ENCODE measurements around the gene DDX19B. TPM values are rescaled to one million over a fixed set of nuclear protein-coding genes. Genes with fewer than 3 reads are reported as not detected.

The DDX19B gene
- total RNA-seq, 6 experiments from 2014 or later: 20.8 to 30.9 (median 26.7) TPM

- H3K27me3 Mint-ChIP-seq (ENCODE audit: insufficient read depth): 0 out of 2 replicates have a peak, but pooled peaks cover 3% of the 10 kb centered on the region
- no peak overlapping the region for H3K27ac Mint-ChIP-seq
- TF ChIP-seq CTCF (IDR thresholded peaks at IDR 0.05): no peak
- H3K36me3 Mint-ChIP-seq (ENCODE audit: low read depth): peaks cover 4% of the 10 kb centered on the region; the same call in 1 of the 2 replicates
- DNase-seq: no peak
- H3K9me3 Mint-ChIP-seq: no peaks in the 10 kb centered on the region
- no peak overlapping the region for H3K4me3 Mint-ChIP-seq
- H3K4me1 Mint-ChIP-seq (ENCODE audit: low read depth): peaks cover 25% of the 10 kb centered on the region
These were observed 4.5 kb upstream of the DDX19B start for GRCh38 chr16:70294385-70295025.

- H3K4me3 Mint-ChIP-seq: no peak overlapping the region
- DNase-seq: no peak
- H3K36me3 Mint-ChIP-seq (ENCODE audit: low read depth): peaks cover 15% of the 10 kb centered on the region
These were observed 3.4 kb upstream of the DDX19B start for GRCh38 chr16:70295634-70296033.

GRCh38 chr16:70301121-70301520 lies 2.1 kb downstream of the DDX19B start:
- Mint-ChIP-seq H3K4me1 (ENCODE audit: low read depth) (peaks cover 38% of the 10 kb centered on the region), H3K27me3 (ENCODE audit: insufficient read depth) (0 out of 2 replicates have a peak, but pooled peaks cover 3% of the 10 kb centered on the region), H3K27ac (no peak overlapping the region), H3K9me3 (peaks cover 24% of the 10 kb centered on the region), H3K36me3 (ENCODE audit: low read depth) (peaks cover 35% of the 10 kb centered on the region), H3K4me3 (no peak overlapping the region)
- no peak for TF ChIP-seq CTCF (IDR thresholded peaks at IDR 0.05)
- DNase-seq: no peak

More at GRCh38 chr16:70295634-70296033, 3.4 kb upstream of the DDX19B start:
- no peak for TF ChIP-seq CTCF (IDR thresholded peaks at IDR 0.05)
- Mint-ChIP-seq H3K9me3 (peaks cover 4% of the 10 kb centered on the region), H3K4me1 (ENCODE audit: low read depth) (peaks cover 28% of the 10 kb centered on the region), H3K27me3 (ENCODE audit: insufficient read depth) (0 out of 2 replicates have a peak, but pooled peaks cover 3% of the 10 kb centered on the region), H3K27ac (no peak overlapping the region)

- Mint-ChIP-seq H3K36me3 (ENCODE audit: low read depth) (peaks cover 35% of the 10 kb centered on the region), H3K4me3 (no peak overlapping the region), H3K27ac (no peak overlapping the region), H3K27me3 (ENCODE audit: insufficient read depth) (0 out of 2 replicates have a peak, but pooled peaks cover 3% of the 10 kb centered on the region), H3K4me1 (ENCODE audit: low read depth) (peaks cover 38% of the 10 kb centered on the region), H3K9me3 (peaks cover 24% of the 10 kb centered on the region)
- no peak for TF ChIP-seq CTCF (IDR thresholded peaks at IDR 0.05)
- DNase-seq: no peak
These were observed 3.8 kb downstream of the DDX19B start for GRCh38 chr16:70302745-70303144.

GRCh38 chr16:70304892-70305448 lies 6.0 kb downstream of the DDX19B start:
- peak overlapping the region; percentile 35 for H3K27ac Mint-ChIP-seq
- TF ChIP-seq CTCF (IDR thresholded peaks at IDR 0.05): no peak
- H3K9me3 Mint-ChIP-seq: peaks cover 24% of the 10 kb centered on the region
- peaks cover 1% of the 10 kb centered on the region; the same call in 1 of the 2 replicates for H3K27me3 Mint-ChIP-seq (ENCODE audit: insufficient read depth)
- no peak overlapping the region for H3K4me3 Mint-ChIP-seq
- H3K4me1 Mint-ChIP-seq (ENCODE audit: low read depth): peaks cover 23% of the 10 kb centered on the region
- no peak for DNase-seq
- peaks cover 34% of the 10 kb centered on the region for H3K36me3 Mint-ChIP-seq (ENCODE audit: low read depth)

Data from HFFc6 (cell line).